Activated T-helper 1 cell treated with anti-CD3 and anti-CD28 coated beads, Interleukin-2, amount 50 U/mL, for 16 hours (primary cell): ENCODE results near the gene CACNA1B.
"Not testable (repeated sequence)": the region's sequence is repeated elsewhere in the genome, so short reads cannot be mapped to it uniquely, and the experiment has no call there.

Source experiments
- DNase-seq, 2 donors: peaks; one replicate each; pipeline ENCODE4 v3.0.0-alpha.2; 2020; ENCODE audit warnings: low read depth in 1 of 2, low spot score in 1 of 2

CACNA1B gene

GRCh38 chr9:138069731-138070456, 192.3 kb downstream of the CACNA1B start:
- no peak for DNase-seq

- no peak for DNase-seq
These were observed 193.2 kb downstream of the CACNA1B start for GRCh38 chr9:138070815-138071214.

GRCh38 chr9:138071292-138071691, 193.7 kb downstream of the CACNA1B start:
- DNase-seq = no peak

- DNase-seq = no peak
These were observed 194.1 kb downstream of the CACNA1B start for GRCh38 chr9:138071731-138072130.

DNA sequence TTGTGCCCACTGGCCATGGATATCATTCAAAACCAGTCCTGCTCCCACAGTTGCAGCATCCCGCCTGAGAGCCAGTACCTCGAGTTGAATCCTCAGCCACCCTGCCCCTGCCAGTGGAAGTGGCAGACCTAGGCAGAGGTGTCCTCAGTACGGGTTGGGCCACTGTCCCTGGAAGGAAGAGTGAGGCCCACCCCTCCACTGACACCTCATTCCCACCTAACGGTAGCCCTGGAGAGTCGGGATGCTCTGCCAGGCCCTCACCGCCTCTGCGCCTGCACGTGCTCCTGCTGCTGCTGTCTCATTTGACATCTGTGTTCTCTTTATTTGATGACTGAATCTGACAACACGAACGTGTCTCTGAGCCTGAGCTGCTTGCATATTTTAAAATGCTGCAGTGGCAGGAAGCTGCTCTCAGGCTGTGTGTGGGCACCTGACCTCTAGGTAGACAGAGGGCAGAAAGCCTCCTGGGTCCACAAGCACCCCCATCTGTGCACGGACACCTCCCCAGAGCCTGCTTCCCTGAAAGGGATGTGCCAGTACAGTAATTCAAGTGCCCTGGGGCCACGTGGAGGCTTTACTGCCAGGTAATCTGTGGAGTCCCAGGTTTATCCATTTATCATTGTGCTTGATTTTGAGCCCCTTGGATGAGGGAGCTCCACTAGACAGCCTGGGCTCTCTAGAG, 194.7 kb downstream of the CACNA1B start:
- no peak for DNase-seq

DNA sequence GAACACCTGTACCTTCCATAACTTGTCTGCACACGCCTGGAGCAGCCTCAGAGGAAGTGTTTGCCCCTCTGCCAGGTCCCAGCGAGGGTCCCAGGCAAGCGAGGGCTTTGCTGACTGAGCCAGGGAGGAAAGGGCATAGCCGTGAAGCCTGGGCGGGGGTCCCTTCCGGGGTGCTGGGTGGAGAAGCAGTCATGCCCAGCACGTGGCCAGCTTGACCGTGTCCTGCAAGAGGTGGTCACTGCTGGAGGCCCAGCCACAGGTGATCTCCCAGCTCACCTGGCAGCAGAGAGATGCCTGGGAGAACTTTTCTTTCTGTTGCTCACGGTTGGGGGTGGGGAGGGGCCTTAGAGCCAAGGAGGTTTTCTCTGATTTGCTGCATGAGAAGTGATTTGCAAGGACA, 195.3 kb downstream of the CACNA1B start:
- DNase-seq = no peak

DNA sequence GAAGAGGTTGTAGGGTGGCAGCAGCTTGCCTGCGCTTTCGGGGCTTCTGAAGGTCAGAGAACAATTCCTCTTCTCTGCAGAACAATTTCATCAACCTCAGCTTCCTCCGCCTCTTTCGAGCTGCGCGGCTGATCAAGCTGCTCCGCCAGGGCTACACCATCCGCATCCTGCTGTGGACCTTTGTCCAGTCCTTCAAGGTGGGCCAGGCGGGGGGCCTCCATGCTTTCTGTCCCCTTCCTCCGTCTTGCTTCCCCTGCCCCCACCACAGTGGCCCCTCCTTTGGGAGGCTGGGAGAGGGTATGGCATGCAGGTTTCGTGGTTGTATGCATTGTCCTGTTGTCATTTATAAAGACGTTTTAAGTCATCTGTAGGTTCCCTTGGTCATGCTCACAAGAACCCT, 195.8 kb downstream of the CACNA1B start:
- DNase-seq = no peak

- DNase-seq = no peak
These were observed 196.2 kb downstream of the CACNA1B start for GRCh38 chr9:138073808-138074207.

GRCh38 chr9:138074516-138074915, 196.9 kb downstream of the CACNA1B start:
- DNase-seq = no peak

DNA sequence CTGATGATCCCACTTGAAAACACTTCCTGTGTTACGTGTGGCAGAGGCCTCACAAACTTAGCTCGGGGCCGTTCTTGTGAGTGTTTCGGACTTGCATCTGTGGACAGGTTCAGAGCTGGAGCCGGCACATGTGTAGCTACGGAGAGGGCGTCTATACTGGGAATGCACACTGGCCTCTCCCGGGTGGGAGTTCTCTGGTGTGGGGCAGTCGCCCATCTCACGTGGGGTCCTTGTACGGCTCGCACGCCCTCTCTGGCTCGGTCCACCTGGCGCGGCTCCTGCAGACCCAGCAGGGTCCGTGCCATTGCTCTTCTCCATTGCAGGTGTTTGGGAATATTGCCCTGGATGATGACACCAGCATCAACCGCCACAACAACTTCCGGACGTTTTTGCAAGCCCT, 197.9 kb downstream of the CACNA1B start:
- no peak for DNase-seq

DNA sequence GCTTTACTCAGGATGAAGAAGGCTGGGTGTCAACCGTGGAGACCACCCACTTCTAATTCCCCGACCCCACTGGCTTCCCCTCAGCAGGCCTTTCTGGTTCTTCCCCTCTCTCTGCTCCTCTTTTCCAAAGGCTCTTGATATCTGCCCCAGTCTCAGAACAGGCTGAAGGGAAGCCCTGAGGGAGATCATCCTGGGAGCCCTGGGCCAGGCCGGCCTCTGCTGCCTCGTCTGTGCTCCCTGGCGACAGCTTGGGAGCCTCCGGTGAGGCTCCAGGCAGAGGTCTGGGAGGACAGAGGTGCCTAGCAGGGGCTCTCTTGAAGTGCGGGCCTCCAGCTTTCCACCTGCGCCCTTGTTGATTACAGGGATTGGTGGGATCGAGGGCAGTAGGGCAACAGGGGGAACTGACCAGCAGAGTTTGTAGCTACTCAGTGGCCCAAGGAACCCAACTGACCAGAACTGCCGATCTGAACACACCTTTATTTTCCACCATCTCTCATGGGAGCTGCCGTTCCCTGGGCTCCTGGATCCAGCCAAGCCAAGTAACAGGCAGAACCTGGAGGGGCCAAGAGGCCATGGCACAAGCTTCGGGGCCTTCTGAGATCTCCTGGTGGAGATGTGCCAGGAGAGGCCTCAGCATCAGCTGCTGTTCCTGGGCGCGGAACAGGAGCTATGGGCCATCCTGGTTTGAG, 198.5 kb downstream of the CACNA1B start:
- DNase-seq = no peak

- DNase-seq = no peak
These were observed 199.0 kb downstream of the CACNA1B start for GRCh38 chr9:138076650-138077009.

- no peak for DNase-seq
These were observed 199.5 kb downstream of the CACNA1B start for GRCh38 chr9:138077126-138077525.

DNA sequence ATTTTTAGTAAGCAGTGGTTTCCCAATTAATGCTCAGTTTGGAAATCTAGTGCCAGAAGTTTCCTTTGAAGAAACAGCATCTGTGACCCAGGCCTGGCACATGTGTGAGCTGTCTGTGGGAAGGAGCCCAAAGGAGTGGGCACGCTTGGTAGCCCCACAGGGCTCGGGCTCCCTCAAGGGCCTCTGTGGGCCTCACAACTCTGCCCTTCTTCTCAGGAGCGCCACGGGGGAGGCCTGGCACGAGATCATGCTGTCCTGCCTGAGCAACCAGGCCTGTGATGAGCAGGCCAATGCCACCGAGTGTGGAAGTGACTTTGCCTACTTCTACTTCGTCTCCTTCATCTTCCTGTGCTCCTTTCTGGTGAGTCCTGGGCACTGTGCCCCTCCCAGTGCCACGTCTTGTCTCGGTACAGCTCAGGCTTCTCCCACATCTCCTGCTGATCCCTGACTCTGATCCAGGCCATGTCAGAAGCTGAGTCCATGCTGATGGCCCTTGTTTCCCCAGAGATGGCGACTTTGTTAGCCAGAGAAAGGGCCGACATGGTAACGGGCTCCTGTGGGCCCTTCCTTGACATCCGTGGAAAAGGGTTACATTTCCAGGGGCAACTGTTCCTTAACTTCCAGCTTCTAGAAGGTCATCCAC, 200.4 kb downstream of the CACNA1B start:
- DNase-seq = no peak

DNA sequence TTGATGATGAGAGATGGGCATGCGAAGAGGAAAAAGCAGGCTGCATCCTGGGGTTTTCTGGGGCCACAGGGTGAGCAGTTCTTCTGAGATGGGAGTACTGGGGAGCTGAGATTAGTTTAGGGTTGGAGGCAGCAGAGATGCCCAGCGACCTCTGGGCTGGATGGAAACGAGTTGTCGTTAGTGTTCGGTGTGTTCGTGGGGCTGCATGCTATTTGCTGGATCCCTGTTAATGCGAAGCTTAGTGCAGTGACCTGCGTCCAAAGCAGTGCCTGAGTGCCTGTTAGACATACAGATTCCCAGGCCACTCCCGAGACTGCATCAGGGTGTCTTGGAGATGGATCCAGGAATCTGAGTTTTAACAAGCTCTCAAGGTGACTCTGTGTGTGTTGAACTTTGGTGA, 201.3 kb downstream of the CACNA1B start:
- no peak for DNase-seq

DNA sequence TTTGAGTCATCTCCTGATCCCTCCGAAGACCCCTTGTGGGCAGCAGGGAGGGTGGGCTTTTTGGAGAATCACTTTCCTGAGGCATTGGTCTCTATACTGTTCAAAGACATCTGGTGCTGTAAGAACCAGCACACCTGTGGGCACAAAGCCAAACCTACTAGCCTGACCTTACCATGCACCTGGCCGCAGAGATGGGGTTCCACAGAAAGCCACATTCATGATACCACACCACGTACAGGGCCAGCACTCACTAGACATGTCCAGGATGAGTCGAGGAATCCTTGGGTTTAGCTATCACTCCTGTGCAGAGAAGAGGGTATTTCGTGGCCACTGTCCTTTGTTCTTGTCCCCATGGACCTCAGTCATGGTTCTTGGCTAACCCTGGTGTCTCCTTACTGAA, 203.4 kb downstream of the CACNA1B start:
- DNase-seq = no peak

DNA sequence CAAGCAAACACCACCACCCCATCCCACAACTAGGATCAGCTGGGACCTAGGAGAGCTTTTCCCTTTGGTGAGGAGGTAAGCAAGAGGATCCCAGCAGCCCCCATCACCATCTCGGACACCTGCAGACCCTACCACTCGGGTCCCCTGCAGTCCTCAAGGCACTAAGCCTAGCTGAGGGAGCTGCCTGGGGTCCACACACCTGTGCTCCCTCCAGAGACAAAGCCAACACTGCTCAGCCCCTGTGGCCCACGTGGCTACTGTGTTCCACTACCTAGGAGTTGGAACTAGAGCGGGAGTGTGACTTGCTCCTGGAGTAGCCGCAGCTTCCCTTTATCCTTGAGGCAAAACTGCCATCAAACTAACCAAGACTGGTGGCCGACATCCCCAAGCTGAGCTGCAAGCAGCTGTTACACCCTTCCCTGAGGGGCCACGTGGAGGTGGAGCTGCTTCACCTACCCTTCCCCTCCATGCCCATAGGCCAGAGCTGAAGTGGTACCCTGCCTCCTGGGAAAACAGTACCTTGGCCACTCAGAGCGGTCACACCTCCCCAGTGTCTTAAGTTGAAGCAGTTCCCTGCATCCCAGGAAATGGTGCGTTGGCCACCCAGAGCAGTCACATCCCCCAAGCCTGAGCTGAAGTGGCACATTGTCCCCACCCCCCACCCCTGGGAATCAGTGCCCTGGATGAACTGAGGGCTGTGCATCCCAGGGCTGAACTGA, 205.5 kb downstream of the CACNA1B start:
- DNase-seq = no peak

- DNase-seq = no peak
These were observed 206.3 kb downstream of the CACNA1B start for GRCh38 chr9:138083873-138084272.

DNA sequence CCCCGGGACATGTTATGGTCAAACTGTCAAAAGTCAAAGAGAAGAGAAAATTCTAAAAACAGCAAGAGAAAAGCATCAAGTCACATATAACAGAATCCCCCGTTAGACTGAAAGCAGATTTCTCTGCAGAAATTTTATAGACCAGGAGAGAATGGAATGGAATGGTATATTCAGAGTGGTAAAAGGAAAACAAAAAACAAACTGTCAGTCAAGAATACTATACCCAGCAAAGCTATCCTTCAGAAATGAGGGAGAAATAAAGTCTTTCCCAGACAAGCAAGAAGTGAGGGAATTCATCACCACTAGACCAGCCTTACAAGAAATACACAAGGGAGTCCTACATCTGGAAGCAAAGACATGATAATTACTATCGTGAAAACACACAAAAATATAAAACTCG, 208.0 kb downstream of the CACNA1B start:
- no peak for DNase-seq

- DNase-seq = not testable (repeated sequence)
These were observed 214.5 kb downstream of the CACNA1B start for GRCh38 chr9:138092057-138092456.

GRCh38 chr9:138094028-138094427, 216.4 kb downstream of the CACNA1B start:
- no peak for DNase-seq
